NT2/D1 (cell line): ENCODE results near the gene ATXN1.

ENCODE experiments used
- SUZ12 ChIP-seq: IDR thresholded peaks from 2 replicates; pipeline ENCODE4 v1.6.1; 2011; ENCODE audit not compliant: insufficient read length, insufficient read depth; ENCODE audit errors: extremely low read depth
- YY1 ChIP-seq: IDR thresholded peaks from 2 replicates; pipeline ENCODE4 v1.6.1; 2011; ENCODE audit not compliant: insufficient read length, insufficient read depth
- ZNF274 ChIP-seq: IDR thresholded peaks from 2 replicates; pipeline ENCODE4 v1.6.1; 2011; ENCODE audit warnings: mild to moderate bottlenecking, low read depth, low read length

- TF ChIP-seq YY1: no peak
- TF ChIP-seq ZNF274: no peak
- TF ChIP-seq SUZ12: no peak
Observed at GRCh38 chr6:16256781-16257180, 504.5 kb downstream of the ATXN1 start.
